HEK293 (cell line): Measurements from ENCODE around the gene CYP4A11.

Source experiments
- MEIS1 ChIP-seq: sonication (generic); formaldehyde crosslinking; IDR thresholded peaks from 2 replicates; pipeline ENCODE4 v1.8.1; 2022; ENCODE audit warnings: missing genetic modification reagents, mild to moderate bottlenecking, borderline replicate concordance
- REPIN1 ChIP-seq: fragments of 450-650 bp; formaldehyde crosslinking; IDR thresholded peaks from 2 replicates; pipeline ENCODE4 v1.5.1; 2017; ENCODE audit warnings: missing biosample characterization, missing genetic modification characterization, low read depth
- SP2 ChIP-seq: fragments of 450-650 bp; formaldehyde crosslinking; IDR thresholded peaks from 2 replicates; pipeline ENCODE4 v1.5.1; 2016; ENCODE audit warnings: missing biosample characterization, missing genetic modification characterization
- ZNF138 ChIP-seq: fragments of 450-650 bp; formaldehyde crosslinking; IDR thresholded peaks from 2 replicates; pipeline ENCODE4 v1.5.1; 2016; ENCODE audit warnings: missing biosample characterization, missing genetic modification characterization, borderline replicate concordance
- ZNF394 ChIP-seq: fragments of 450-650 bp; formaldehyde crosslinking; IDR thresholded peaks from 2 replicates; pipeline ENCODE4 v1.5.1; 2016; ENCODE audit warnings: missing biosample characterization, missing genetic modification characterization, mild to moderate bottlenecking, moderate library complexity, borderline replicate concordance
- ZNF423 ChIP-seq: fragments of 450-650 bp; formaldehyde crosslinking; IDR thresholded peaks from 2 replicates; pipeline ENCODE4 v1.5.1; 2016; ENCODE audit warnings: missing biosample characterization, missing genetic modification characterization
- TF ChIP-seq, protein P1 (sequence below): fragments of 450-650 bp; formaldehyde crosslinking; IDR thresholded peaks from 2 replicates; pipeline ENCODE4 v1.5.1; 2016; ENCODE audit warnings: missing biosample characterization, missing genetic modification characterization

DNA sequence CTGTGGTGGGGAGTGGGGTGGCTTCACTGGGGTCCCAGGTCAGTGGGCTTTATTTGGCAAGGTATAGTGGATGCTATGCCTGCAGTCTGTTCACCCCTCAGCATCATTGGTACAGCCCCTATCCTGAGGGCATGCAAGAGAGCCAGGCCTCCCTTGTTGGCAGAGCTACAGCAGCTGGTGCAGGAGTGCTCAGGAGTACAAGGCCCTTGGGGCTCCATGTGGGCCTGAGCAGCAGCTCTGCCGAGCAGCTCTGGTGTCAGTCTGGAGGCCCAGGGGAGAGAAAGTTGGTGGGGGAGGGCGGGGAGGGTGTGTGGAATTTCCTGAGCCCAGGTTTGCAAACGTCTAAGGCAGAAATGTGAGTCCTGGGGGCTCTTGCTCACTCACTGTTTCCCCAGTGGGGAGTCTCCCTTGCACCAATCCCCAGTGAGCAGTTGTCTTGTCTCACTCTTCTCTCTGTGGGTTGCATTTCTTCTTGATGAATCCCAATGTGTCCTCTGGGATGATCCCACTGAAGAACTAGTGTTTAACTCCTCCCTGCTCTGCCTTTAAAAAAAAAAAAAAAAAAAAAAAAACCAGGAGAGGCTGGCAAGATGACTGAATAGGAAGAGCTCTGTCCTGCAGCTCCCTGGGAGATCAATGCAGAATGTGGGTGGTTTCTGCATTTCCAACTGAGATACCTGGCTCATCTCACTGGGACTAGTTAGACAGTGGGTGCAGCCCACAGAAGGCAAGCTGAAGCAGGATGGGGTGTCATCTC is 42.7 kb upstream of the CYP4A11 start:
- TF ChIP-seq MEIS1 (CRISPR knock-in tag) (no peak), SP2 (no peak), ZNF138 (tag by site-specific recombination) (no peak), ZNF394 (tag by site-specific recombination) (no peak), REPIN1 (tag by site-specific recombination) (no peak), ZNF423 (tag by site-specific recombination) (no peak)
- TF ChIP-seq, protein P1, sequence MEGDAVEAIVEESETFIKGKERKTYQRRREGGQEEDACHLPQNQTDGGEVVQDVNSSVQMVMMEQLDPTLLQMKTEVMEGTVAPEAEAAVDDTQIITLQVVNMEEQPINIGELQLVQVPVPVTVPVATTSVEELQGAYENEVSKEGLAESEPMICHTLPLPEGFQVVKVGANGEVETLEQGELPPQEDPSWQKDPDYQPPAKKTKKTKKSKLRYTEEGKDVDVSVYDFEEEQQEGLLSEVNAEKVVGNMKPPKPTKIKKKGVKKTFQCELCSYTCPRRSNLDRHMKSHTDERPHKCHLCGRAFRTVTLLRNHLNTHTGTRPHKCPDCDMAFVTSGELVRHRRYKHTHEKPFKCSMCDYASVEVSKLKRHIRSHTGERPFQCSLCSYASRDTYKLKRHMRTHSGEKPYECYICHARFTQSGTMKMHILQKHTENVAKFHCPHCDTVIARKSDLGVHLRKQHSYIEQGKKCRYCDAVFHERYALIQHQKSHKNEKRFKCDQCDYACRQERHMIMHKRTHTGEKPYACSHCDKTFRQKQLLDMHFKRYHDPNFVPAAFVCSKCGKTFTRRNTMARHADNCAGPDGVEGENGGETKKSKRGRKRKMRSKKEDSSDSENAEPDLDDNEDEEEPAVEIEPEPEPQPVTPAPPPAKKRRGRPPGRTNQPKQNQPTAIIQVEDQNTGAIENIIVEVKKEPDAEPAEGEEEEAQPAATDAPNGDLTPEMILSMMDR (tag by site-specific recombination): no peak
